WTC11 (cell line): ENCODE data around the gene IGSF23. TPM values are rescaled to one million over a fixed set of nuclear protein-coding genes. Genes with fewer than 3 reads are reported as not detected.

ENCODE experiments used
- ATAC-seq: fragments of 200-7000 bp; cut with Tn5 transposase; 2 replicates; pipeline ENCODE4 v1.10.0; 2021; ENCODE audit warnings: mild to moderate bottlenecking, moderate library complexity
- CTCF ChIA-PET: fragments of 300-600 bp; sonication (Branson Sonifier 250); formaldehyde crosslinking; loops from one replicate; lab custom pipeline; 2021; ENCODE audit warnings: antibody characterized with exemption; lab: Charles Lee
- POLR2A ChIA-PET: fragments of 350-600 bp; sonication (Branson Sonifier 250); formaldehyde crosslinking; loops from one replicate; lab custom pipeline; 2021; ENCODE audit warnings: antibody characterized with exemption; lab: Charles Lee
- DNase-seq: peaks from one replicate; pipeline ENCODE4 v3.0.0; 2021; ENCODE audit warnings: low spot score
- H3K27ac Mint-ChIP-seq: 2 replicates; pipeline ENCODE4 v1.8.0; 2021; ENCODE audit warnings: mixed read lengths
- H3K27me3 Mint-ChIP-seq: 2 replicates; pipeline ENCODE4 v1.8.0; 2021; ENCODE audit warnings: low read depth, mild to moderate bottlenecking, moderate library complexity, mixed read lengths
- H3K36me3 Mint-ChIP-seq: 2 replicates; pipeline ENCODE4 v1.8.0; 2021; ENCODE audit warnings: mixed read lengths
- H3K4me1 Mint-ChIP-seq: 2 replicates; pipeline ENCODE4 v1.8.0; 2022; ENCODE audit warnings: mixed read lengths
- H3K4me3 Mint-ChIP-seq: 2 replicates; pipeline ENCODE4 v1.8.0; 2021; ENCODE audit warnings: mild to moderate bottlenecking, moderate library complexity, mixed read lengths
- H3K9me3 Mint-ChIP-seq: 2 replicates; pipeline ENCODE4 v1.8.0; 2021; ENCODE audit warnings: mixed read lengths
- E2F1 ChIP-seq: sonication (generic); formaldehyde crosslinking; IDR thresholded peaks from 2 replicates; pipeline ENCODE4 v1.8.0; 2022; ENCODE audit warnings: mild to moderate bottlenecking, missing genetic modification reagents
- E2F5 ChIP-seq: sonication (generic); formaldehyde crosslinking; IDR thresholded peaks from 2 replicates; pipeline ENCODE4 v1.8.1; 2022; ENCODE audit warnings: mild to moderate bottlenecking, moderate library complexity, missing genetic modification reagents
- HMGXB4 ChIP-seq: sonication (generic); formaldehyde crosslinking; IDR thresholded peaks from 2 replicates; pipeline ENCODE4 v1.8.1; 2023; ENCODE audit warnings: mild to moderate bottlenecking, moderate library complexity, missing genetic modification reagents
- NFATC4 ChIP-seq: fragments of 250-450 bp; sonication (Bioruptor Pico); IDR thresholded peaks from 2 replicates; pipeline ENCODE4 v1.9.0; 2021; ENCODE audit warnings: mild to moderate bottlenecking
- TCF7 ChIP-seq: sonication (generic); formaldehyde crosslinking; IDR thresholded peaks from 2 replicates; pipeline ENCODE4 v1.8.0; 2022; ENCODE audit warnings: mild to moderate bottlenecking, low read depth, missing genetic modification reagents, moderate library complexity
- USF2 ChIP-seq: sonication (generic); formaldehyde crosslinking; IDR thresholded peaks from 2 replicates; pipeline ENCODE4 v1.8.1; 2023; ENCODE audit warnings: mild to moderate bottlenecking, missing genetic modification reagents, moderate library complexity
- total RNA-seq: library from RNA; stranded (reverse); gene quantifications from 3 replicates; pipeline ENCODE4 v1.2.3, GENCODE V29; 2021
- TF ChIP-seq, protein P1 (sequence below): sonication (generic); formaldehyde crosslinking; IDR thresholded peaks from 2 replicates; pipeline ENCODE4 v1.8.0; 2023; ENCODE audit warnings: missing genetic modification reagents, mild to moderate bottlenecking, borderline replicate concordance
- TF ChIP-seq, protein P2 (sequence below): fragments of 200-600 bp; IDR thresholded peaks from 2 replicates; pipeline ENCODE4 v1.8.0; 2022; ENCODE audit warnings: antibody characterized with exemption
- TF ChIP-seq, protein P3 (sequence below): sonication (generic); formaldehyde crosslinking; IDR thresholded peaks from 2 replicates; pipeline ENCODE4 v1.8.1; 2022; ENCODE audit warnings: mild to moderate bottlenecking, missing genetic modification reagents, moderate library complexity, borderline replicate concordance
- TF ChIP-seq, protein P4 (sequence below): sonication (generic); formaldehyde crosslinking; conservative IDR thresholded peaks from 2 replicates; pipeline ENCODE4 v1.8.1; 2022; ENCODE audit warnings: mild to moderate bottlenecking, missing genetic modification reagents

IGSF23 gene
- total RNA-seq, 1 experiment from 2014 or later = not detected

DNA sequence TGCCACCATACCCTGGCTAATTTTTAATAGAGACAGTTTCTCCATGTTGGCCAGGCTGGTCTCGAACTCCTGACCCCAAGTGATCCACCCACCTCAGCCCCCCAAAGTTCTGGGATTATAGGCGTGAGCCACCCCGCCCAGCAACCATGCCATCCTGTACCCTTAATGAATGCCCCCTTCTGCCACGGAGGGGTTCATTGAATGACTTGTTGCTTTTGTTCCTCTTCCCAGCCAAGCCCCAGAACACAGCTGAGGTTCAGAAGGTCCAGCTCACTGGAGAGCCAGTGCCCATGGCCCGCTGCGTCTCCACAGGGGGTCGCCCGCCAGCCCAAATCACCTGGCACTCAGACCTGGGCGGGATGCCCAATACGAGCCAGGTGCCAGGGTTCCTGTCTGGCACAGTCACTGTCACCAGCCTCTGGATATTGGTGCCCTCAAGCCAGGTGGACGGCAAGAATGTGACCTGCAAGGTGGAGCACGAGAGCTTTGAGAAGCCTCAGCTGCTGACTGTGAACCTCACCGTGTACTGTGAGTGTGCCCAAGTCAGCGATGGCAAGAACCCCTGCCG is 36.3 kb downstream of the IGSF23 start (continued):
- TF ChIP-seq, protein P1, sequence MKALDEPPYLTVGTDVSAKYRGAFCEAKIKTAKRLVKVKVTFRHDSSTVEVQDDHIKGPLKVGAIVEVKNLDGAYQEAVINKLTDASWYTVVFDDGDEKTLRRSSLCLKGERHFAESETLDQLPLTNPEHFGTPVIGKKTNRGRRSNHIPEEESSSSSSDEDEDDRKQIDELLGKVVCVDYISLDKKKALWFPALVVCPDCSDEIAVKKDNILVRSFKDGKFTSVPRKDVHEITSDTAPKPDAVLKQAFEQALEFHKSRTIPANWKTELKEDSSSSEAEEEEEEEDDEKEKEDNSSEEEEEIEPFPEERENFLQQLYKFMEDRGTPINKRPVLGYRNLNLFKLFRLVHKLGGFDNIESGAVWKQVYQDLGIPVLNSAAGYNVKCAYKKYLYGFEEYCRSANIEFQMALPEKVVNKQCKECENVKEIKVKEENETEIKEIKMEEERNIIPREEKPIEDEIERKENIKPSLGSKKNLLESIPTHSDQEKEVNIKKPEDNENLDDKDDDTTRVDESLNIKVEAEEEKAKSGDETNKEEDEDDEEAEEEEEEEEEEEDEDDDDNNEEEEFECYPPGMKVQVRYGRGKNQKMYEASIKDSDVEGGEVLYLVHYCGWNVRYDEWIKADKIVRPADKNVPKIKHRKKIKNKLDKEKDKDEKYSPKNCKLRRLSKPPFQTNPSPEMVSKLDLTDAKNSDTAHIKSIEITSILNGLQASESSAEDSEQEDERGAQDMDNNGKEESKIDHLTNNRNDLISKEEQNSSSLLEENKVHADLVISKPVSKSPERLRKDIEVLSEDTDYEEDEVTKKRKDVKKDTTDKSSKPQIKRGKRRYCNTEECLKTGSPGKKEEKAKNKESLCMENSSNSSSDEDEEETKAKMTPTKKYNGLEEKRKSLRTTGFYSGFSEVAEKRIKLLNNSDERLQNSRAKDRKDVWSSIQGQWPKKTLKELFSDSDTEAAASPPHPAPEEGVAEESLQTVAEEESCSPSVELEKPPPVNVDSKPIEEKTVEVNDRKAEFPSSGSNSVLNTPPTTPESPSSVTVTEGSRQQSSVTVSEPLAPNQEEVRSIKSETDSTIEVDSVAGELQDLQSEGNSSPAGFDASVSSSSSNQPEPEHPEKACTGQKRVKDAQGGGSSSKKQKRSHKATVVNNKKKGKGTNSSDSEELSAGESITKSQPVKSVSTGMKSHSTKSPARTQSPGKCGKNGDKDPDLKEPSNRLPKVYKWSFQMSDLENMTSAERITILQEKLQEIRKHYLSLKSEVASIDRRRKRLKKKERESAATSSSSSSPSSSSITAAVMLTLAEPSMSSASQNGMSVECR (CRISPR knock-in tag) = no peak
- TF ChIP-seq NFATC4 (CRISPR knock-in tag) = no peak

GRCh38 chr19:44653343-44653742 is 40.0 kb downstream of the IGSF23 start:
- no peak for TF ChIP-seq E2F1 (CRISPR knock-in tag)
- TF ChIP-seq E2F5 (CRISPR knock-in tag) = no peak
- TF ChIP-seq, all 79 proteins: peak for 0
- Mint-ChIP-seq H3K27ac (no peak overlapping the region), H3K27me3 (no peaks in the 10 kb centered on the region), H3K36me3 (peaks cover 48% of the 10 kb centered on the region), H3K4me1 (no peaks in the 10 kb centered on the region), H3K9me3 (no peaks in the 10 kb centered on the region), H3K4me3 (no peak overlapping the region)
- POLR2A ChIA-PET = interaction anchor here (0.6 kb wide), 1 partner anchor 928 kb away, joined by 3 read pairs; no protein-coding TSS in a partner anchor
- DNase-seq (no peak), ATAC-seq (no peak)
- CTCF ChIA-PET = interaction anchor here (1.0 to 2.4 kb wide), 6 partner anchors 8 to 82 kb away, joined by 3 to 40 read pairs (median 17); no protein-coding TSS in a partner anchor

- Mint-ChIP-seq H3K27ac (no peak overlapping the region), H3K36me3 (peaks cover 54% of the 10 kb centered on the region), H3K27me3 (no peaks in the 10 kb centered on the region), H3K4me3 (no peak overlapping the region), H3K4me1 (no peaks in the 10 kb centered on the region), H3K9me3 (no peaks in the 10 kb centered on the region)
- CTCF ChIA-PET = interaction anchor here (0.5 to 2.4 kb wide), 32 partner anchors 9 to 773 kb away, joined by 3 to 40 read pairs (median 4); partner anchors contain the start of genes PVR and ZNF180
- DNase-seq (peak; percentile 83), ATAC-seq (peak; percentile 47)
- POLR2A ChIA-PET = interaction anchor here (1.1 kb wide), 1 partner anchor 154 kb away, joined by 3 read pairs; the partner anchor contains the start of gene ZNF180
- TF ChIP-seq USF2 (CRISPR knock-in tag) (peak; percentile 10; the same call in 1 of the 2 replicates), TCF7 (CRISPR knock-in tag) (no peak), HMGXB4 (no peak)
- TF ChIP-seq, protein P2, sequence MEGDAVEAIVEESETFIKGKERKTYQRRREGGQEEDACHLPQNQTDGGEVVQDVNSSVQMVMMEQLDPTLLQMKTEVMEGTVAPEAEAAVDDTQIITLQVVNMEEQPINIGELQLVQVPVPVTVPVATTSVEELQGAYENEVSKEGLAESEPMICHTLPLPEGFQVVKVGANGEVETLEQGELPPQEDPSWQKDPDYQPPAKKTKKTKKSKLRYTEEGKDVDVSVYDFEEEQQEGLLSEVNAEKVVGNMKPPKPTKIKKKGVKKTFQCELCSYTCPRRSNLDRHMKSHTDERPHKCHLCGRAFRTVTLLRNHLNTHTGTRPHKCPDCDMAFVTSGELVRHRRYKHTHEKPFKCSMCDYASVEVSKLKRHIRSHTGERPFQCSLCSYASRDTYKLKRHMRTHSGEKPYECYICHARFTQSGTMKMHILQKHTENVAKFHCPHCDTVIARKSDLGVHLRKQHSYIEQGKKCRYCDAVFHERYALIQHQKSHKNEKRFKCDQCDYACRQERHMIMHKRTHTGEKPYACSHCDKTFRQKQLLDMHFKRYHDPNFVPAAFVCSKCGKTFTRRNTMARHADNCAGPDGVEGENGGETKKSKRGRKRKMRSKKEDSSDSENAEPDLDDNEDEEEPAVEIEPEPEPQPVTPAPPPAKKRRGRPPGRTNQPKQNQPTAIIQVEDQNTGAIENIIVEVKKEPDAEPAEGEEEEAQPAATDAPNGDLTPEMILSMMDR = no peak
- TF ChIP-seq, protein P3, sequence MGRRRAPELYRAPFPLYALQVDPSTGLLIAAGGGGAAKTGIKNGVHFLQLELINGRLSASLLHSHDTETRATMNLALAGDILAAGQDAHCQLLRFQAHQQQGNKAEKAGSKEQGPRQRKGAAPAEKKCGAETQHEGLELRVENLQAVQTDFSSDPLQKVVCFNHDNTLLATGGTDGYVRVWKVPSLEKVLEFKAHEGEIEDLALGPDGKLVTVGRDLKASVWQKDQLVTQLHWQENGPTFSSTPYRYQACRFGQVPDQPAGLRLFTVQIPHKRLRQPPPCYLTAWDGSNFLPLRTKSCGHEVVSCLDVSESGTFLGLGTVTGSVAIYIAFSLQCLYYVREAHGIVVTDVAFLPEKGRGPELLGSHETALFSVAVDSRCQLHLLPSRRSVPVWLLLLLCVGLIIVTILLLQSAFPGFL (CRISPR knock-in tag) = no peak
- TF ChIP-seq, protein P4, sequence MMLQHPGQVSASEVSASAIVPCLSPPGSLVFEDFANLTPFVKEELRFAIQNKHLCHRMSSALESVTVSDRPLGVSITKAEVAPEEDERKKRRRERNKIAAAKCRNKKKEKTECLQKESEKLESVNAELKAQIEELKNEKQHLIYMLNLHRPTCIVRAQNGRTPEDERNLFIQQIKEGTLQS (CRISPR knock-in tag) = no peak
- TF ChIP-seq, protein P1 (CRISPR knock-in tag) = no peak
These were observed 40.8 kb downstream of the IGSF23 start for GRCh38 chr19:44653977-44654774.
